Transverse colon (tissue), 4 donors: ENCODE results near the gene ANKH. TPM values are rescaled to one million over a fixed set of nuclear protein-coding genes. Genes with fewer than 3 reads are reported as not detected.

ENCODE experiments used
- DNase-seq: peaks from one replicate; pipeline ENCODE4 v3.0.0-alpha.2; 2019
- H3K27ac ChIP-seq, 4 donors: fragments of 200-600 bp; sonication (generic); 2 replicates each; pipeline ENCODE4 v1.5.1; 2016 to 2018; ENCODE audit warnings: inconsistent platforms in 4 of 4
- H3K27me3 ChIP-seq: fragments of 200-600 bp; sonication (generic); 2 replicates; pipeline ENCODE4 v1.5.1; 2017; ENCODE audit warnings: inconsistent platforms
- H3K36me3 ChIP-seq, 4 donors: fragments of 200-600 bp; sonication (generic); 2 replicates each; pipeline ENCODE4 v1.5.1; 2017 to 2019; ENCODE audit warnings: inconsistent platforms in 4 of 4
- H3K4me1 ChIP-seq, 4 donors: fragments of 200-600 bp; sonication (generic); 2 replicates each; pipeline ENCODE4 v1.5.1; 2017 to 2020; ENCODE audit warnings: inconsistent platforms in 4 of 4
- H3K4me3 ChIP-seq, 4 donors: fragments of 200-600 bp; sonication (generic); 1 replicate in 1 of 4; 2 replicates in 3 of 4; pipeline versions ENCODE4 v1.5.1 to v1.6.1; 2017 to 2019; ENCODE audit warnings: inconsistent platforms in 4 of 4
- H3K9me3 ChIP-seq, 2 donors: fragments of 200-600 bp; sonication (generic); 2 replicates each; pipeline ENCODE4 v1.5.1; 2017 to 2019; ENCODE audit warnings: inconsistent platforms in 2 of 2
- EP300 ChIP-seq: sonication (generic); formaldehyde crosslinking; IDR thresholded peaks from one replicate; pipeline ENCODE4 v1.6.1; 2017; ENCODE audit warnings: antibody characterized with exemption, low read depth
- POLR2A ChIP-seq: fragments of 450-650 bp; IDR thresholded peaks from one replicate; pipeline ENCODE4 v1.6.1; 2016; ENCODE audit warnings: antibody characterized with exemption, mild to moderate bottlenecking, moderate library complexity
- POLR2AphosphoS5 ChIP-seq, 3 donors: sonication (generic); formaldehyde crosslinking; IDR thresholded peaks; one replicate each; pipeline ENCODE4 v1.6.1; 2016; ENCODE audit warnings: antibody characterized with exemption in 3 of 3
- WGBS, 2 donors: methylation state at CpG; one replicate each; pipeline ENCODE4 v1.1.5; 2018; ENCODE audit warnings: low coverage in 1 of 2; 5-methylcytosine and 5-hydroxymethylcytosine counted together
- in situ Hi-C, 4 donors: fragments of 200-750 bp; cut with MboI; loops; one replicate each; pipeline versions ENCODE4 v1.15.0 to v1.15.1; 2017; ENCODE audit warnings: low sequenced_read_pairs in 3 of 4, low pct_ligation_motif_present in 1 of 4, low pct_unique_long_range_greater_than_20kb in 1 of 4
- intact Hi-C: fragments of 100-400 bp; cut with DNase I; formaldehyde crosslinking; loops from one replicate; pipeline ENCODE4 v1.15.1; 2023; ENCODE audit warnings: low total_unique reads
- total RNA-seq, 4 donors: library from RNA; depleted of rRNA; stranded (reverse); fragments of >200 nt; gene quantifications; one replicate each; pipeline ENCODE4 v1.1.0, GENCODE V29; 2016
- TF ChIP-seq, protein P1 (sequence below), 5 experiments: fragments of 200-600 bp in 3 of 5; fragments of 450-650 bp in 2 of 5; sonication (generic) in 3 of 5; IDR thresholded peaks; 1 replicate in 2 of 5; 2 replicates in 3 of 5; pipeline ENCODE4 v1.5.1; 2016 to 2017; ENCODE audit warnings: antibody characterized with exemption in 5 of 5, inconsistent platforms in 3 of 5, mild to moderate bottlenecking in 2 of 5, moderate library complexity in 1 of 5

ANKH gene
- total RNA-seq, 4 donors from 2014 or later: 24.7 to 96.5 (median 69.4) TPM

- Histone ChIP-seq H3K27me3 (no peaks in the 10 kb centered on the region), H3K9me3 (no peaks in the 10 kb centered on the region), H3K4me3 (no peak overlapping the region), H3K36me3 (peaks cover 0 to 4% (median 0%) of the 10 kb centered on the region in 4 donors), H3K27ac (no peak overlapping the region), H3K4me1 (no peaks in the 10 kb centered on the region)
- 93 to 94% methylated on average over 3 to 5 of the region's 5 CpGs for whole genome bisulfite sequencing, 2 donors
- TF ChIP-seq EP300 (no peak), POLR2A (no peak), POLR2AphosphoS5 (IDR thresholded peaks at IDR 0.05) (no peak)
- TF ChIP-seq, protein P1, sequence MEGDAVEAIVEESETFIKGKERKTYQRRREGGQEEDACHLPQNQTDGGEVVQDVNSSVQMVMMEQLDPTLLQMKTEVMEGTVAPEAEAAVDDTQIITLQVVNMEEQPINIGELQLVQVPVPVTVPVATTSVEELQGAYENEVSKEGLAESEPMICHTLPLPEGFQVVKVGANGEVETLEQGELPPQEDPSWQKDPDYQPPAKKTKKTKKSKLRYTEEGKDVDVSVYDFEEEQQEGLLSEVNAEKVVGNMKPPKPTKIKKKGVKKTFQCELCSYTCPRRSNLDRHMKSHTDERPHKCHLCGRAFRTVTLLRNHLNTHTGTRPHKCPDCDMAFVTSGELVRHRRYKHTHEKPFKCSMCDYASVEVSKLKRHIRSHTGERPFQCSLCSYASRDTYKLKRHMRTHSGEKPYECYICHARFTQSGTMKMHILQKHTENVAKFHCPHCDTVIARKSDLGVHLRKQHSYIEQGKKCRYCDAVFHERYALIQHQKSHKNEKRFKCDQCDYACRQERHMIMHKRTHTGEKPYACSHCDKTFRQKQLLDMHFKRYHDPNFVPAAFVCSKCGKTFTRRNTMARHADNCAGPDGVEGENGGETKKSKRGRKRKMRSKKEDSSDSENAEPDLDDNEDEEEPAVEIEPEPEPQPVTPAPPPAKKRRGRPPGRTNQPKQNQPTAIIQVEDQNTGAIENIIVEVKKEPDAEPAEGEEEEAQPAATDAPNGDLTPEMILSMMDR (IDR thresholded peaks at IDR 0.05): no peak
- in situ Hi-C loops: no loop called here
- DNase-seq: no peak
- intact Hi-C loops: no loop called here
Measured at GRCh38 chr5:14793851-14794250, 77.7 kb downstream of the ANKH start.

GRCh38 chr5:14790911-14791310, 80.7 kb downstream of the ANKH start:
- Histone ChIP-seq H3K9me3 (no peaks in the 10 kb centered on the region), H3K27ac (no peak overlapping the region), H3K4me3 (no peak overlapping the region), H3K27me3 (no peaks in the 10 kb centered on the region), H3K36me3 (peaks cover 0 to 4% (median 0%) of the 10 kb centered on the region in 4 donors), H3K4me1 (no peaks in the 10 kb centered on the region)
- no peak for DNase-seq
- 99 to 100% methylated on average over 1 to 5 of the region's 5 CpGs for WGBS, 2 donors
- no peak for TF ChIP-seq POLR2AphosphoS5 (IDR thresholded peaks at IDR 0.05)
- TF ChIP-seq POLR2A: no peak
- TF ChIP-seq, protein P1 (IDR thresholded peaks at IDR 0.05): no peak
- TF ChIP-seq EP300: no peak
- intact Hi-C loops (no loop called here), in situ Hi-C loops (no loop called here)

- H3K27ac ChIP-seq: no peak overlapping the region
- H3K9me3 ChIP-seq: no peaks in the 10 kb centered on the region
- no peak for DNase-seq
- no peak overlapping the region for H3K4me3 ChIP-seq
- H3K4me1 ChIP-seq: no peaks in the 10 kb centered on the region
- intact Hi-C loops (no loop called here), in situ Hi-C loops (no loop called here)
- H3K36me3 ChIP-seq: peaks cover 0 to 4% (median 0%) of the 10 kb centered on the region in 4 donors
- WGBS, 2 donors: 60 to 87% methylated on average over 2 of the region's 2 CpGs
- H3K27me3 ChIP-seq: no peaks in the 10 kb centered on the region
- TF ChIP-seq POLR2AphosphoS5 (IDR thresholded peaks at IDR 0.05) (no peak), POLR2A (no peak), EP300 (no peak)
- TF ChIP-seq, protein P1 (IDR thresholded peaks at IDR 0.05): no peak
Measured at GRCh38 chr5:14790220-14790619, 81.4 kb downstream of the ANKH start.

GRCh38 chr5:14787801-14788579, 83.6 kb downstream of the ANKH start:
- Histone ChIP-seq H3K4me3 (no peak overlapping the region), H3K9me3 (no peaks in the 10 kb centered on the region), H3K27ac (no peak overlapping the region), H3K4me1 (no peaks in the 10 kb centered on the region), H3K36me3 (peaks cover 0 to 4% (median 0%) of the 10 kb centered on the region in 4 donors), H3K27me3 (no peaks in the 10 kb centered on the region)
- no peak for TF ChIP-seq POLR2A
- TF ChIP-seq, protein P1 (IDR thresholded peaks at IDR 0.05): no peak
- no peak for TF ChIP-seq POLR2AphosphoS5 (IDR thresholded peaks at IDR 0.05)
- no peak for TF ChIP-seq EP300
- intact Hi-C loops: no loop called here
- no peak for DNase-seq
- in situ Hi-C loops: no loop called here
- 79 to 85% methylated on average over 6 of the region's 6 CpGs for WGBS, 2 donors
